Globus pallidus (tissue), 1 donor: ENCODE measurements around the gene MINDY1.

Experiments
- DNase-seq: peaks from one replicate; pipeline ENCODE4 v3.0.0-alpha.2; 2015; ENCODE audit warnings: low spot score

The MINDY1 gene

GRCh38 chr1:150965605-150966004 lies 41.1 kb downstream of the MINDY1 start:
- DNase-seq, result no peak

DNA sequence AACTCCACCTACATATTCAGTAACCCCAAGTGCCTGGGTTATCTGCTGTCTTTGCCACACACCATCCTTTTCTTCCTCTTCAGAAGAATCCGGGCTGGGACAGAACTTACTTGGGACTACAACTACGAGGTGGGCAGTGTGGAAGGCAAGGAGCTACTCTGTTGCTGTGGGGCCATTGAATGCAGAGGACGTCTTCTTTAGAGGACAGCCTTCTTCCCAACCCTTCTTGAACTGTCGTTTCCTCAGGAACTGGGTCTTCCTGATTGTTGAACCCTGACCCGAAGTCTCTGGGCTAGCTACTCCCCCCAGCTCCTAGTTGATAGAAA lies 42.6 kb downstream of the MINDY1 start:
- DNase-seq, result no peak

DNA sequence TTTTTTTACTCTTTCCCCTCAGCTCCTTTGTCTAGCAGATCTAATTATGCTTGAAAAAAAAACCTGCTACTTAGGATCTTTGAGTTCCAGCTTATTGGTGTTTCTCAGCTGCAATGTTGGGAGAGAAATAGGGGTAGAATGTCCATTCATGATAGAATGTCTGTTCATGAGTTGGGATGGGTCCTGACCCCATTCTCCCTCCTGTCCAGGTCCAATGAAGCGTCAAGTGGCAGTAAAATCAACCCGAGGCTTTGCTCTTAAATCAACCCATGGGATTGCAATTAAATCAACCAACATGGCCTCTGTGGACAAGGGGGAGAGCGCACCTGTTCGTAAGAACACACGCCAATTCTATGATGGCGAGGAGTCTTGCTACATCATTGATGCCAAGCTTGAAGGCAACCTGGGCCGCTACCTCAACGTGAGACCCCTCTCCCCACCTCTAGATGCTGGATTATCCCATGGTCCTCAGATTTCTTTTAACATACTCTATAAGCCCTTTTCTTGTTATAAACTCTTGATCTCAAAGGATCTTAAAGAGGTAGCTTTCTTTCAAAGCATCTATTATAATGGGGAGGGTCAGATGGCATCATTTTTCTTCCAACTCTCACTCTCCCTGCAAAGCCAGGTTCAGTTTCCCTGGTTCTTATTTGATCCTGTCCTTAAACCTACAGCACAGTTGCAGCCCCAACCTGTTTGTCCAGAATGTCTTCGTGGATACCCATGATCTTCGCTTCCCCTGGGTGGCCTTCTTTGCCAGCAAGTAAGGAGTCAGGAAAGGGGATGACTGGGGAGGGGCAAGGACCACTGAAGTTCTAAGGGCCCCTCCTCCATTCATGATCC lies 43.2 kb downstream of the MINDY1 start:
- no peak for DNase-seq

DNA sequence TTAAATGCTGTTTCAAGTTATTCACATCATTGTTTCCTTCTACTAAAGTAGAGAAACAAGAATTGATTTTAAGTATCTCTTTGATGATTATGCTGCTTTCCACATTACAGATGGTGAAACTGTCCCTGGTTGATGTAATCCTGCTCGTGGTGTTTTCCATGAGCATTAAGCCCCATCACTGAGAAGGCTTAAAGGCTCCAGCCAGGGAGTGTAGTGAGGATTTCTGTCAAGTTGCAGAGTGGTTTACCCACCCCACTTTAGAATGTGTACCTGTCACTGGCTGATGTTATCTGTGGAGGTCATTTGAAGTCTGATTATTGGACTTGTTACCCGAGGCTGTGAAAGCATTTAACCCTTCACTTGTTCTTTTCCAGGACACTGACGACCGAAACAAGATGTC lies 44.9 kb downstream of the MINDY1 start:
- DNase-seq, result no peak

GRCh38 chr1:150960646-150961045 lies 46.1 kb downstream of the MINDY1 start:
- no peak for DNase-seq

DNA sequence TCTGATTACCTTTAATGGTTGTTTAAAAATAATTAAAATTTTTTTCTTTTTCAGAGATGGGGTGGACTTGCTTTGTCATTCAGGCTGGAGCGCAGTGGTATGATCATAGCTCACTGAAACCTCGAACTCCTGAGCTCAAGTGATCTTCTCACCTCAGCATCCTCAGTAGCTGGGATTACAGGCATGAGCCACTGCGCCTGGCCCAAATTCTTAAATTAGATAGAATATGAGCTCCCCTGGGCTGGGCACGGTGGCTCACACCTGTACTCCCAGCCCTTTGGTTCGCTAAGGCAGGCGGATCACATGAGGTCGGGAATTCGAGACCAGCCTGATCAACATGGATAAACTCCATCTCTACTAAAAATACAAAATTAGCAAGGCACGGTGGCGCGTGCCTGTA lies 49.0 kb downstream of the MINDY1 start:
- no peak for DNase-seq

GRCh38 chr1:150955280-150955679 lies 51.4 kb downstream of the MINDY1 start:
- DNase-seq, result no peak

DNA sequence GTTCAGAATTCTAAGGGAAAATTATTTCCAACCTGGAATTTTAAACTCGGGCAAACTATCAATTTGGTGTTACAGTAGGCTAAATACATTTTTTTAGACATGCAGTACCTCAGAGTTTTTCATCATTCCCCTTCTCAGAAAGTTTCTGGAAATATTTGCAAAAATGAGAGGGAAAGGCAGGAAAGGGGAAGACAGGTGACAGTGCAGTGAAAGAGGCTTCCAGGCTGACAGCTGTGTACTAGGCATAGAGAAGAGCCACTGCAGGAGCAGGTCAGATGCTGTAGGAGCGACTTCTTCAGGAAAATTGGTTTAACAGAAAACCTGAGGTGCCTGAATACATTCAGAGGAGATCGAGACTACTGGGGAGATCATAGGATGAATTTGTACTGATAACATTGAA lies 52.0 kb downstream of the MINDY1 start:
- no peak for DNase-seq
